ENCODE results near the gene TFAP2E.

TFAP2E gene

DNA sequence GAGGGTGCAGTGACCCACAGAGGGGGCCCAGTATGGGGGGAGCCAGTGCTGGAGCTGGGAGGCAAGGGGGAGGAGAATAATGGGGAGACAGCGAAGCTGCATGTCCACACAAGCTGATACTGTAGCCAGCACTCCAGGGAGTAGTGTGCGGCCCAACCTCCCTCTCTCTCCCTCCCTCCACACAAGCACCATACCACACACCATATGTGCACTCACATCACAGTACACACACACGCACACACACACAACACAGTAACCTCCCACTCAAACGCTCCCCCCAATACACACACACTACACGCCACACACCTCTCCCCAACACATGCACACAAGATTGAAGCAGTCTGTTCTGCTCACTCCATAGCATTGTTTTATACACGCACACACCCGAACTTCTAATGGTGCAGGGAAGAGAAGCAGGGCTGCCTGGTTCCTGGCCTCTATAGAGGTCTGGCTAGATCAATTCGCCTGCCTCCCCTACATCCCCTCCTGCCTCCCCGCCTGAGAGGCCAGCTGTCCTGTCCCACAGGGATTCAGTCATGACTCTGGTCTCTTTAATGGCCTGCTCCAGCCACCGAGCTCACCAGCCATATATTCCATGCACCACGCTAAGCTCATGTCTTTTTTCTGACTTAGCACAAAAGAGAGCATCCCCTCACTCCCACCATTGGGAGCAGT, 11.7 kb upstream of the TFAP2E start:
- no peaks in the 10 kb centered on the region for H3K9me3 ChIP-seq
- no peaks in the 10 kb centered on the region for H3K4me1 ChIP-seq
- H3K36me3 ChIP-seq = peaks cover 6% of the 10 kb centered on the region
- DNase-seq = no peak
- TF ChIP-seq, protein P1, sequence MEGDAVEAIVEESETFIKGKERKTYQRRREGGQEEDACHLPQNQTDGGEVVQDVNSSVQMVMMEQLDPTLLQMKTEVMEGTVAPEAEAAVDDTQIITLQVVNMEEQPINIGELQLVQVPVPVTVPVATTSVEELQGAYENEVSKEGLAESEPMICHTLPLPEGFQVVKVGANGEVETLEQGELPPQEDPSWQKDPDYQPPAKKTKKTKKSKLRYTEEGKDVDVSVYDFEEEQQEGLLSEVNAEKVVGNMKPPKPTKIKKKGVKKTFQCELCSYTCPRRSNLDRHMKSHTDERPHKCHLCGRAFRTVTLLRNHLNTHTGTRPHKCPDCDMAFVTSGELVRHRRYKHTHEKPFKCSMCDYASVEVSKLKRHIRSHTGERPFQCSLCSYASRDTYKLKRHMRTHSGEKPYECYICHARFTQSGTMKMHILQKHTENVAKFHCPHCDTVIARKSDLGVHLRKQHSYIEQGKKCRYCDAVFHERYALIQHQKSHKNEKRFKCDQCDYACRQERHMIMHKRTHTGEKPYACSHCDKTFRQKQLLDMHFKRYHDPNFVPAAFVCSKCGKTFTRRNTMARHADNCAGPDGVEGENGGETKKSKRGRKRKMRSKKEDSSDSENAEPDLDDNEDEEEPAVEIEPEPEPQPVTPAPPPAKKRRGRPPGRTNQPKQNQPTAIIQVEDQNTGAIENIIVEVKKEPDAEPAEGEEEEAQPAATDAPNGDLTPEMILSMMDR (IDR thresholded peaks at IDR 0.05; ENCODE audit: low read depth, low read length) = no peak
- H3K4me3 ChIP-seq (ENCODE audit: low read depth, low read length) = no peak overlapping the region
- no peaks in the 10 kb centered on the region for H3K27me3 ChIP-seq

DNA sequence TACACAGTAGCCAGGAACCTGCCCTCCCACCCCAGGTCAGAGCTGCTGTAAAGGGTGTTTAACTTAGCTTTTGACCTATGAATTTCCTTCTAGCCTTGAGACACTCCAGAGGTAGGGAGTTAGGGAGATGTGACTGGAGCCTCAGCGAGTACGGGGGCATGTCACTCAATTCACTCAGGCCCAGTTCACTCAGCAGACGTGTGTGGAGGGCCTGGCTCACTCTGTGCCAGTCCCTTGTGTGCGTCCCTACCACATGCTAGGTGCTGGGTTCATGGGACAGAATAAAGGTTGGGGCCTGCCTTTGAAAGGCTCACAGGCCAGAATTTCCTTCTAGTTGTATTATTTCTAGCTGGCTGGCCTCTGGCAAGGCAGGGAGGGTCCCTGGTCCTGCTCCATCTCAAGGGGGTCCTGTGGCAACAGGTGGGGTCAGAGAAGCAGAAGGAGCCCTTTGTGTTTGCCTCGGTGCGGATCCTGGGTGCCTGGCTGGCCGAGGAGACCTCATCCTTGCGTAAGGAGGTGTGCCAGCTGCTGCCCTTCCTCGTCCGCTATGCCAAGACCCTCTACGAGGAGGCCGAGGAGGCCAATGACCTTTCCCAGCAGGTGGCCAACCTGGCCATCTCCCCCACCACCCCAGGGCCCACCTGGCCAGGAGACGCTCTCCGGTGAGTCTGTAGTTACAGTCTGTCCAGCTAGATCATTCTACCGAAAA, 11.0 kb upstream of the TFAP2E start:
- H3K27me3 ChIP-seq = no peaks in the 10 kb centered on the region
- peaks cover 6% of the 10 kb centered on the region for H3K36me3 ChIP-seq
- no peak for DNase-seq
- no peaks in the 10 kb centered on the region for H3K9me3 ChIP-seq
- no peak overlapping the region for H3K4me3 ChIP-seq (ENCODE audit: low read depth, low read length)
- no peaks in the 10 kb centered on the region for H3K4me1 ChIP-seq
- TF ChIP-seq, protein P1 (IDR thresholded peaks at IDR 0.05; ENCODE audit: low read depth, low read length) = no peak

DNA sequence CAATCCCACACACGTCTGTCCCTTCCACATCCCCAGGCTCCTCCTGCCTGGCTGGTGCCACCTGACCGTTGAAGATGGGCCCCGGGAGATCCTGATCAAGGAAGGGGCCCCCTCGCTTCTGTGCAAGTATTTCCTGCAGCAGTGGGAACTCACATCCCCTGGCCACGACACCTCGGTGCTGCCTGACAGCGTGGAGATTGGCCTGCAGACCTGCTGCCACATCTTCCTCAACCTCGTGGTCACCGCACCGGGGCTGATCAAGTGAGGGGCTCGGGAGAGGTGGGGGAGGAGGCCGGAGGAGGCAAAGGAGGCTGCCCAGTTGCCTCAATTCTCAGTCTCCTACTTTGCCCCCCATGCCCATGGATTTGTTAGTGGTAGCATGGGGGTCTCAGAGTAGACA, 9.9 kb upstream of the TFAP2E start:
- peaks cover 6% of the 10 kb centered on the region for H3K36me3 ChIP-seq
- DNase-seq = no peak

DNA sequence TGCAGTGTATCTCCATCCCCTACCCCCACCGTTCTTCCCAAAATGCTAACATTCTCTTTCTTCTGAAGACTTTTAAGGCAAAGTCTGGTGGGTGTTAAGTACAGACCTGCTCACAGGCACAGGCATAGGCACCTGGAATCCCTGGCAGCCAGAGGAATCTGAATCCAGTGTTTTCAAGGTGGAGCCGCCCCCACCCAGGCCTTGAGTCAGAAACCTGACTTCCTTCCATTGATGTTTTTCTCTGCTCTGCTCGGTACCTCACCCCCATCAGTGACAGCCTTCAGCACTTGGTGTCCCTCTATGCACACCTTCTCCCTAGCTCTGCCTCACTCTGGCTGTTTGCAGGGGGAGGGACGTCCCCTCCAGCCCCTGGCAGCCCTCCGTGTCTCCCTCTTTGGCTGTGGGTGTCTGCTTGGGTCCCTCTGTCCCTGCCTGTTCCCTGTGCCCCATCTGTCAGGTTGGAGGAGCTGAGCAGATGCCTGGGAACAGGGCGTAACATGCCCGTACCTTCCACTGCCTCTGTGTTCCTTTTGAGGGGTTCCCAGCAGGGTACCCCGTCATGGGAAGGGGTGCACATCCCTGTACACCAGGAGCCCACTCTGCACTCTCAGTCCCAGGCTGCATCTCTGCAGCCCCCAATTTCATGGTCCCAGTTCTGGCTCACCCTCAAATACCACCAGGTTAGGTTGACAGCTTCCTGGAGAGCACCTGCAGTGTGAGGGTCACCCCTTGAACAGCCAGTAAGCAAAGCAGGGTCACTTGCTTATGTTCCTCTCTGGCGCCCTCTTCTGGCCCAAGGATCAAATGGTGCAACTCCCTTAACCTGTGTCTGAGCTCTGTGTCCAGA, 8.9 kb upstream of the TFAP2E start:
- DNase-seq = peak; percentile 80
- TF ChIP-seq, protein P1 (IDR thresholded peaks at IDR 0.05; ENCODE audit: low read depth, low read length) = peak; percentile 67
- Histone ChIP-seq H3K27me3 (no peaks in the 10 kb centered on the region), H3K4me1 (no peaks in the 10 kb centered on the region), H3K36me3 (peaks cover 6% of the 10 kb centered on the region), H3K9me3 (no peaks in the 10 kb centered on the region), H3K4me3 (ENCODE audit: low read depth, low read length) (no peak overlapping the region)

More for the DNA sequence above, 9.9 kb upstream of the TFAP2E start:
- H3K4me1 ChIP-seq = no peaks in the 10 kb centered on the region
- H3K4me3 ChIP-seq (ENCODE audit: low read depth, low read length) = no peak overlapping the region
- TF ChIP-seq, protein P1 (IDR thresholded peaks at IDR 0.05; ENCODE audit: low read depth, low read length) = no peak
- no peaks in the 10 kb centered on the region for H3K27me3 ChIP-seq
- H3K9me3 ChIP-seq = no peaks in the 10 kb centered on the region

DNA sequence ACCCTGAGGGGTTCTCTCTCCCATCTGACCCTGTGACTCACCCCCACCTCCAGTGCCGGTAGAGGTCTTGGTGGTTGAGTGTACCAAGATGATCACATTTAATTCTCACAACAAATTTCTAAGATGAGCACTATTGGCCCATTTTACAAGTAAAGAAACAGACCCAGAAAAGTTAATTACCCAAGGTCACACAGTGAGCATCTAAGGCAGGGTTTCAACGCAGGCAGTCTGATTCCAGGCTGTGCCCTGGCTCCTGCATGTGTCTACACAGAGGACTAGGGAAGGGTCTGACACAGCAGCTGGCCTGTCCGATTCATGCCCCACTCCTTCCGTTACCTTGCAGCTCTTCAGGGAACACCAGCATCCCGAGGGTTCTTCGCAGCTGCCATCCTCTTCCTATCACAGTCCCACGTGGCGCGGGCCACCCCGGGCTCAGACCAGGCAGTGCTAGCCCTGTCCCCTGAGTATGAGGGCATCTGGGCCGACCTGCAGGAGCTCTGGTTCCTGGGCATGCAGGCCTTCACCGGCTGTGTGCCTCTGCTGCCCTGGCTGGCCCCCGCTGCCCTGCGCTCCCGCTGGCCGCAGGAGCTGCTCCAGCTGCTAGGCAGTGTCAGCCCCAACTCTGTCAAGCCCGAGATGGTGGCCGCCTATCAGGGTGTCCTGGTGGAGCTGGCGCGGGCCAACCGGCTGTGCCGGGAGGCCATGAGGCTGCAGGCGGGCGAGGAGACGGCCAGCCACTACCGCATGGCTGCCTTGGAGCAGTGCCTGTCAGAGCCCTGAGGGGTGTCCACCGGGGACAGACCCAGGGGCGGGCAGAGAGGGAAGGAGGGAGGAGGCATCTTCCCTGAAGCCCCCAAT, 8.0 kb upstream of the TFAP2E start:
- no peak overlapping the region for H3K4me3 ChIP-seq (ENCODE audit: low read depth, low read length)
- no peak for DNase-seq

More for the DNA sequence above, 8.0 kb upstream of the TFAP2E start:
- TF ChIP-seq, protein P1 (IDR thresholded peaks at IDR 0.05; ENCODE audit: low read depth, low read length) = no peak
- Histone ChIP-seq H3K4me1 (no peaks in the 10 kb centered on the region), H3K9me3 (no peaks in the 10 kb centered on the region), H3K27me3 (no peaks in the 10 kb centered on the region), H3K36me3 (peaks cover 6% of the 10 kb centered on the region)

All from BE2C (cell line).